ENCODE results near the gene LTO1. TPM values are rescaled to one million over a fixed set of nuclear protein-coding genes. Genes with fewer than 3 reads are reported as not detected.

The LTO1 gene
- total RNA-seq, 1 experiment from 2014 or later: 39.9 TPM

GRCh38 chr11:69664901-69665300, 10.3 kb downstream of the LTO1 start:
- in situ Hi-C loops (cut with HindIII; ENCODE audit: low pct_unique_long_range_greater_than_20kb, low sequenced_read_pairs): loop anchor here (25.0 kb wide), 1 partner anchor 428 kb away; no protein-coding TSS in a partner anchor
- no peak for DNase-seq (ENCODE audit: low read depth, low spot score)

GRCh38 chr11:69664103-69664775, 10.9 kb downstream of the LTO1 start:
- no peak for DNase-seq (ENCODE audit: low read depth, low spot score)
- in situ Hi-C loops (cut with HindIII; ENCODE audit: low pct_unique_long_range_greater_than_20kb, low sequenced_read_pairs): loop anchor here (25.0 kb wide), 1 partner anchor 427 kb away; no protein-coding TSS in a partner anchor

- DNase-seq (ENCODE audit: low read depth, low spot score): no peak
- in situ Hi-C loops (cut with HindIII; ENCODE audit: low pct_unique_long_range_greater_than_20kb, low sequenced_read_pairs): loop anchor here (25.0 kb wide), 1 partner anchor 426 kb away; no protein-coding TSS in a partner anchor
These were observed 11.8 kb downstream of the LTO1 start for GRCh38 chr11:69663326-69663725.

GRCh38 chr11:69662806-69663205, 12.3 kb downstream of the LTO1 start:
- DNase-seq (ENCODE audit: low read depth, low spot score): no peak
- in situ Hi-C loops (cut with HindIII; ENCODE audit: low pct_unique_long_range_greater_than_20kb, low sequenced_read_pairs): loop anchor here (25.0 kb wide), 1 partner anchor 426 kb away; no protein-coding TSS in a partner anchor

- peak; percentile 60 for DNase-seq (ENCODE audit: low read depth, low spot score)
- in situ Hi-C loops (cut with HindIII; ENCODE audit: low pct_unique_long_range_greater_than_20kb, low sequenced_read_pairs): loop anchor here (25.0 kb wide), 1 partner anchor 425 kb away; no protein-coding TSS in a partner anchor
These were observed 13.0 kb downstream of the LTO1 start for GRCh38 chr11:69662021-69662698.

GRCh38 chr11:69661413-69661715, 13.8 kb downstream of the LTO1 start:
- in situ Hi-C loops (cut with HindIII; ENCODE audit: low pct_unique_long_range_greater_than_20kb, low sequenced_read_pairs): loop anchor here (25.0 kb wide), 1 partner anchor 424 kb away; no protein-coding TSS in a partner anchor
- DNase-seq (ENCODE audit: low read depth, low spot score): no peak

- no peak for DNase-seq (ENCODE audit: low read depth, low spot score)
- in situ Hi-C loops (cut with HindIII; ENCODE audit: low pct_unique_long_range_greater_than_20kb, low sequenced_read_pairs): loop anchor here (25.0 kb wide), 1 partner anchor 423 kb away; no protein-coding TSS in a partner anchor
These were observed 15.1 kb downstream of the LTO1 start for GRCh38 chr11:69660001-69660500.

- in situ Hi-C loops (cut with HindIII; ENCODE audit: low pct_unique_long_range_greater_than_20kb, low sequenced_read_pairs): loop anchor here (10.0 to 25.0 kb wide), 3 partner anchors 345 to 545 kb away; no protein-coding TSS in a partner anchor
These were observed 15.6 kb downstream of the LTO1 start for GRCh38 chr11:69659591-69659990.

GRCh38 chr11:69658626-69659450, 16.3 kb downstream of the LTO1 start:
- no peak for DNase-seq (ENCODE audit: low read depth, low spot score)
- in situ Hi-C loops (cut with HindIII; ENCODE audit: low pct_unique_long_range_greater_than_20kb, low sequenced_read_pairs): loop anchor here (10.0 to 25.0 kb wide), 3 partner anchors 344 to 544 kb away; no protein-coding TSS in a partner anchor

More at GRCh38 chr11:69659591-69659990, 15.6 kb downstream of the LTO1 start:
- DNase-seq (ENCODE audit: low read depth, low spot score): no peak

GRCh38 chr11:69657911-69658625, 17.1 kb downstream of the LTO1 start:
- no peak for DNase-seq (ENCODE audit: low read depth, low spot score)
- in situ Hi-C loops (cut with HindIII; ENCODE audit: low pct_unique_long_range_greater_than_20kb, low sequenced_read_pairs): loop anchor here (10.0 to 25.0 kb wide), 3 partner anchors 343 to 543 kb away; no protein-coding TSS in a partner anchor

GRCh38 chr11:69657456-69657910, 17.7 kb downstream of the LTO1 start:
- in situ Hi-C loops (cut with HindIII; ENCODE audit: low pct_unique_long_range_greater_than_20kb, low sequenced_read_pairs): loop anchor here (10.0 to 25.0 kb wide), 3 partner anchors 343 to 543 kb away; no protein-coding TSS in a partner anchor
- no peak for DNase-seq (ENCODE audit: low read depth, low spot score)

- in situ Hi-C loops (cut with HindIII; ENCODE audit: low pct_unique_long_range_greater_than_20kb, low sequenced_read_pairs): loop anchor here (10.0 to 25.0 kb wide), 3 partner anchors 342 to 542 kb away; no protein-coding TSS in a partner anchor
- no peak for DNase-seq (ENCODE audit: low read depth, low spot score)
These were observed 18.4 kb downstream of the LTO1 start for GRCh38 chr11:69656536-69657455.

- no peak for DNase-seq (ENCODE audit: low read depth, low spot score)
- in situ Hi-C loops (cut with HindIII; ENCODE audit: low pct_unique_long_range_greater_than_20kb, low sequenced_read_pairs): loop anchor here (10.0 to 25.0 kb wide), 3 partner anchors 341 to 541 kb away; no protein-coding TSS in a partner anchor
These were observed 19.4 kb downstream of the LTO1 start for GRCh38 chr11:69655479-69656428.

GRCh38 chr11:69654660-69655478, 20.3 kb downstream of the LTO1 start:
- DNase-seq (ENCODE audit: low read depth, low spot score): no peak
- in situ Hi-C loops (cut with HindIII; ENCODE audit: low pct_unique_long_range_greater_than_20kb, low sequenced_read_pairs): loop anchor here (10.0 to 25.0 kb wide), 3 partner anchors 340 to 540 kb away; no protein-coding TSS in a partner anchor

All from SK-MEL-5 (cell line).